Measurements from ENCODE around the gene OPRD1. TPM values are rescaled to one million over a fixed set of nuclear protein-coding genes. Genes with fewer than 3 reads are reported as not detected.
"Not testable (repeated sequence)": the region's sequence is repeated elsewhere in the genome, so short reads cannot be mapped to it uniquely, and the experiment has no call there.

The OPRD1 gene
- polyA plus RNA-seq, 4 donors, result 0.29 to 0.63 (median 0.35) TPM

- no peak for DNase-seq (ENCODE audit: low read depth in 4 of 4, low spot score in 3 of 4)
Observed at GRCh38 chr1:28796352-28797211, 15.4 kb upstream of the OPRD1 start.

GRCh38 chr1:28800324-28800723, 11.6 kb upstream of the OPRD1 start:
- DNase-seq (ENCODE audit: low read depth in 4 of 4, low spot score in 3 of 4), result no peak

- DNase-seq (ENCODE audit: low read depth in 4 of 4, low spot score in 3 of 4), result no peak
Observed at GRCh38 chr1:28801461-28801860, 10.5 kb upstream of the OPRD1 start.

- DNase-seq (ENCODE audit: low read depth in 4 of 4, low spot score in 3 of 4), result no peak
Observed at GRCh38 chr1:28803051-28803450, 8.9 kb upstream of the OPRD1 start.

- no peak for DNase-seq (ENCODE audit: low read depth in 4 of 4, low spot score in 3 of 4)
Observed at GRCh38 chr1:28803662-28804061, 8.3 kb upstream of the OPRD1 start.

DNA sequence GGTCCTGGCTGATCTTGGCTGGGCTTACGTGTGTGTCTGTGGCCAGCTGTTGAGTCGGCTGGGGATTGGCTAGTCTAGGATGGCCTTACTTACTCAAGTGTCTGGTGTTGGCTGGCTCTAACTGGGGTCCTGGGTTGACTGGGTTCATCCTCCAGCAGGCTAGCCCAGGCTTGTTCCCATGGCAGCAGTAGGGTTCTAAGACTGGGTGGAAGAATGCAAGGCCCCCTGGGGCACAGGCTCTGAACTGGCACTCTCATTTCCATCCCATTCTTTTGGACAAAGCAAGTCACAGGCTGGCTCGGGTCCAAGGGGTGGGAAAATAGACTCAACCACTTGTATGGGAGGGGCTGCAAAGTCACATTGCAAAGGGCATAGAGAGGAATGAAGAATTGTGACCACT, 7.9 kb upstream of the OPRD1 start:
- no peak for DNase-seq (ENCODE audit: low read depth in 4 of 4, low spot score in 3 of 4)

- no peak for DNase-seq (ENCODE audit: low read depth in 4 of 4, low spot score in 3 of 4)
Observed at GRCh38 chr1:28807046-28807445, 4.9 kb upstream of the OPRD1 start.

DNA sequence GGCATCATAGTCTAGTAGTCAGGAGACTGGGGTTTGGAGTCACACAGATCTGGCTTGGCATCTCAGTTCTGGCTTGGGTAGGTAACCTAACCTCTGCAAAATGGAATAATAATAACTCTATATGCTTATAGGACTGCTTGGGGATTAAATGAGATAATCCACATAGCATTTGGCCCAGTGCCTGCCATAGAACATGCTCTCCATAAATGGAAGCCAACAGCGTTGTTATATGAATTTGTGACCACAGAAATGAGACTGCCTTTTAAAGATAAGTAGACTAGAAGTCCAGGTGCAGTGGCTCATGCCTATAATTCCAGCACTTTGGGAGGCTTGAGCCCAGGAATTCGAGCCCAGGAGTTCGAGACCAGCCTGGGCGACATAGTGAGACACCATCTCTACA, 4.0 kb upstream of the OPRD1 start:
- no peak for DNase-seq (ENCODE audit: low read depth in 4 of 4, low spot score in 3 of 4)

- DNase-seq (ENCODE audit: low read depth in 4 of 4, low spot score in 3 of 4), result no peak
Observed at GRCh38 chr1:28811369-28811765, 603 bp upstream of the OPRD1 start.

GRCh38 chr1:28812669-28813468, 899 bp downstream of the OPRD1 start:
- no peak for DNase-seq (ENCODE audit: low read depth in 4 of 4, low spot score in 3 of 4)

DNA sequence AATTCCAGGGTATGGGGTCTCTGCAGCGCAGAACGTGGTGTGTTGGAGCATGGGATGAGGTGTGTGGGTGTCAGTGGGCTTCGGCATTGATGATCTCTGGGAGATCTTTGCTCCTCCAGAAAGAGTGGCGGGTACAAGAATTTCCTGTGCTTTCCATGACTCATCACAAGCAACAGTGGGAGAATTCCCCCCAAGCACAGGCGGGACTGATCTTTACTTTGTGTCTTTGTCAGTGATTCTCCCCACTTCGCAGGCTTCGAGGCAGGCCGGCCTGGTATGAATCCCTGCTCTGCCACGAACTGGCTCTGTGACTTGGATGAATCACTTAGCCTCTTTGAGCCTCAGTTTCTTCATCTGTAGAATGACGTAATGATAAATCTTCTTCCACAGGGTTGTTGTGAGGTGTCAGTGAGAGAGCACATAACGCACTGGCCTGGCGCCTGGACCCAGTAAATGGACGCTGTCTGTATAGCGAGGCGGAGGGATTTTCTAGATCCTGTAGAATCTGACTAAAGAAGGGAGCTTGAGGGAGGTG, 2.0 kb downstream of the OPRD1 start:
- DNase-seq (ENCODE audit: low read depth in 4 of 4, low spot score in 3 of 4), result no peak

GRCh38 chr1:28815533-28816185, 3.7 kb downstream of the OPRD1 start:
- no peak for DNase-seq (ENCODE audit: low read depth in 4 of 4, low spot score in 3 of 4)

GRCh38 chr1:28817133-28817532, 5.2 kb downstream of the OPRD1 start:
- DNase-seq (ENCODE audit: low read depth in 4 of 4, low spot score in 3 of 4), result no peak

GRCh38 chr1:28819020-28819419, 7.0 kb downstream of the OPRD1 start:
- DNase-seq (ENCODE audit: low read depth in 4 of 4, low spot score in 3 of 4), result no peak

DNA sequence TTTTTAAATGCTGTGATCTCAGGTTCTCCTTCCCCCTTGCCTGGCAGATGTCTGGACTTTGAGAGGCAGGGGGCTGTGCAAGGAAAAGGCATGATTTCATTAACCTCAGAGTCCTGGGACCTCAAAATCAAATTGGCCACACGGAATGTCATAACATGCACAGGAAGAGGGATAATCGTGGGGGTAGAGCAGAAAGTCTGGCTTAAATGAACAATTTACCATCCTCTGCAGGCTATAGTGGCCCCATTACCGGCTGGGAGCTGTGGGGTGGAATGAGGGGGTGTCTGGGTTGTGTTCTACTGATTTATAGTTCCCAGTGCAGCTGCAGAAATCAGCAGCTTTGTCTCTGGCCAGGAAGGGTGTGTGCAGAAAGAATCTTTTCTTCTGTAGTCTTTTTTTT, 10.8 kb downstream of the OPRD1 start:
- DNase-seq (ENCODE audit: low read depth in 4 of 4, low spot score in 3 of 4), result no peak

GRCh38 chr1:28824061-28824460, 12.1 kb downstream of the OPRD1 start:
- not testable (repeated sequence) for DNase-seq (ENCODE audit: low read depth in 4 of 4, low spot score in 3 of 4)

DNA sequence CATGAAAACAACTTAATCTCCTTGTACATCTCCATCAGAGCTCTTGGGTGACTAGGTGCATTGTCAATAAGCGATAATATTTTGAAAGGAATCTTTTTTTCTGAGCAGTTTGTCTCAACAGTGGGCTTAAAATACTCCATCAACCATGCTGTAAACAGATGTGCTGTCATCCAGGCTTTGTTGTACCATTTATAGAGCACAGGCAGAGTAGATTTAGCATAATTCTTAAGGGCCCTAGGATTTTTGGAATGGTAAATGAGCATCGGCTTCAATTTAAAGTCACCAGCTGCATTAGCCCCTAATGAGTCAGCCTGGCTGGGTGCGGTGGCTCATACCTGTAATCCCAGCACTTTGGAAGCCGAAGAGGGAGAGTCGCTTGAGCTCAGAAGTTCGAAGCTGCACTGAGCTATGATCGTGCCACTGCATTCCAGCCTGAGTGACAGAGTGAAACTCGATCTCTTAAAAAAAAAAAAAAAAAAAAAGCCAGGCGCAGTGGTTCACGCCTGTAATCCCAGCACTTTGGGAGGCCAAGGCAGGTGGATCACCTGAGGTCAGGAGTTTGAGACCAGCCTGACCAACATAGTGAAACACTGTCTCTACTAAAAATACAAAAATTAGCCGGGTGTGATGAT, 16.4 kb downstream of the OPRD1 start:
- not testable (repeated sequence) for DNase-seq (ENCODE audit: low read depth in 4 of 4, low spot score in 3 of 4)

GRCh38 chr1:28830814-28831213, 18.8 kb downstream of the OPRD1 start:
- no peak for DNase-seq (ENCODE audit: low read depth in 4 of 4, low spot score in 3 of 4)

DNA sequence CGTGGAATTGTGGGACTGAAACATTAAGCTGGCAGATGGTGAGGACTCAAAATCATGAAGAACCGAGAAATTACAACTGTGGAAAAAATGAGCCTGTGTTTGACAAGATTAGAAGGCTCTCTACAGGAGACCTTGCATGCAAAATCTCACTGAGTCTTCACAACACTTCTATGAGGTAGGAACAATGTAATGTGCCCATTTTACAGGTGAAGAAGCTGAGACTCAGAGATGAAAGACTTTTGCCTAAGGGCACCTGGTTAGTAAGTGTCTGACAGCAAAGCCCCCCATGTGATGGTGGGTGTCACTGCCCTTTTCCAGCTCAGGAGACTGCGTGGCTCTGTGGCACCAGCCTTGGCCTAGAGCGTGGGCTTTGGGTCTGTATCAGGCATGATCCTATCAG, 21.0 kb downstream of the OPRD1 start:
- DNase-seq (ENCODE audit: low read depth in 4 of 4, low spot score in 3 of 4), result no peak

DNA sequence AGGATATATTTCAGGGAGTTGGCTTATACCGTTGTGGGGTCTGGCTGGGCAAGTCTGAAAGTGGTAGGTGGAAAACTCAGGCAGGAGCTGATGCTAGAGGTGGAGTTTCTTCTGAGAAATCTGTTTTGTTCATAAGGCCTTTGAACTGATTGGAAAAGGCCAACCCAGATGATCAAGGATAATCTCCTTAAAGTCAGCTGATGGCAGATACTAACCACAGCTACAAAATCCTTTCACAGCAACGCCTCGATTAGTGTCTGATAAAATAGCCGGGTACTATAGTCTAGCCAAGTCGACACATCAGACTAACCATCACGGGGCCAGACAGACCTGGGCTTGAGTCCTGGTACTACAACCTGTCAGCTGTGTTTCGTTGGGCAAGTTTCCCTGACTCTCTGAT, 21.4 kb downstream of the OPRD1 start:
- no peak for DNase-seq (ENCODE audit: low read depth in 4 of 4, low spot score in 3 of 4)

- DNase-seq (ENCODE audit: low read depth in 4 of 4, low spot score in 3 of 4), result no peak
Observed at GRCh38 chr1:28835237-28835650, 23.3 kb downstream of the OPRD1 start.
